ENCODE results near the gene WNT9B. TPM values are rescaled to one million over a fixed set of nuclear protein-coding genes. Genes with fewer than 3 reads are reported as not detected.

WNT9B gene
- polyA plus RNA-seq, 1 donor from 2014 or later, result not detected

DNA sequence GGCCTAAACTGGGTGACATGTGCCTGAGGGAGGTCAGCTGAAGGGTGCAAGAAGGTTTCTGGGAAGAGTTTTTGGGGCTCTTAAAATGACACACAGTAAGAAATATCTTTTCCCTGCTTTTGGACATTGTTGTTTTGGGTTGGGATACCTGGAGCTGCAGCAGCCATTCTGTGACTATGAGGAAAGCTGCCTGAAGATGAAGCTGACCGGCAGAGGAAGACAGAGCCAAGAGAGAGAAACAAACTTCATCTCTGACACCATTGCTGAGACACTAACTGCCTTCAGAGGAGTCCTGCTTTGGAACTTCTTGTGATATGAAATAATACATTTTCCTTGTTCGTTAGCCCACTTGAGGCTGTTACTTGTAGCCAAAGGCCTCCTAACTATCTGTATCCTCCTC, 24.1 kb upstream of the WNT9B start:
- TF ChIP-seq, protein P1, sequence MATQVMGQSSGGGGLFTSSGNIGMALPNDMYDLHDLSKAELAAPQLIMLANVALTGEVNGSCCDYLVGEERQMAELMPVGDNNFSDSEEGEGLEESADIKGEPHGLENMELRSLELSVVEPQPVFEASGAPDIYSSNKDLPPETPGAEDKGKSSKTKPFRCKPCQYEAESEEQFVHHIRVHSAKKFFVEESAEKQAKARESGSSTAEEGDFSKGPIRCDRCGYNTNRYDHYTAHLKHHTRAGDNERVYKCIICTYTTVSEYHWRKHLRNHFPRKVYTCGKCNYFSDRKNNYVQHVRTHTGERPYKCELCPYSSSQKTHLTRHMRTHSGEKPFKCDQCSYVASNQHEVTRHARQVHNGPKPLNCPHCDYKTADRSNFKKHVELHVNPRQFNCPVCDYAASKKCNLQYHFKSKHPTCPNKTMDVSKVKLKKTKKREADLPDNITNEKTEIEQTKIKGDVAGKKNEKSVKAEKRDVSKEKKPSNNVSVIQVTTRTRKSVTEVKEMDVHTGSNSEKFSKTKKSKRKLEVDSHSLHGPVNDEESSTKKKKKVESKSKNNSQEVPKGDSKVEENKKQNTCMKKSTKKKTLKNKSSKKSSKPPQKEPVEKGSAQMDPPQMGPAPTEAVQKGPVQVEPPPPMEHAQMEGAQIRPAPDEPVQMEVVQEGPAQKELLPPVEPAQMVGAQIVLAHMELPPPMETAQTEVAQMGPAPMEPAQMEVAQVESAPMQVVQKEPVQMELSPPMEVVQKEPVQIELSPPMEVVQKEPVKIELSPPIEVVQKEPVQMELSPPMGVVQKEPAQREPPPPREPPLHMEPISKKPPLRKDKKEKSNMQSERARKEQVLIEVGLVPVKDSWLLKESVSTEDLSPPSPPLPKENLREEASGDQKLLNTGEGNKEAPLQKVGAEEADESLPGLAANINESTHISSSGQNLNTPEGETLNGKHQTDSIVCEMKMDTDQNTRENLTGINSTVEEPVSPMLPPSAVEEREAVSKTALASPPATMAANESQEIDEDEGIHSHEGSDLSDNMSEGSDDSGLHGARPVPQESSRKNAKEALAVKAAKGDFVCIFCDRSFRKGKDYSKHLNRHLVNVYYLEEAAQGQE (IDR thresholded peaks at IDR 0.05; ENCODE audit: borderline replicate concordance), result no peak
- no peak for TF ChIP-seq SMC3 (conservative IDR thresholded peaks at IDR 0.05; ENCODE audit: poor library complexity)
- no peak overlapping the region for H3K9ac ChIP-seq (ENCODE audit: low read length)
- H3K27ac ChIP-seq (ENCODE audit: low read length), result no peak overlapping the region
- no peak overlapping the region for H3K4me2 ChIP-seq (ENCODE audit: low read length)
- no peaks in the 10 kb centered on the region for H3K9me3 ChIP-seq (ENCODE audit: low read length)
- no peaks in the 10 kb centered on the region for H4K20me1 ChIP-seq (ENCODE audit: insufficient read depth)
- H3K4me3 ChIP-seq (ENCODE audit: low read length), result no peak overlapping the region
- H2AFZ ChIP-seq (ENCODE audit: low read depth, low read length), result no peak overlapping the region
- no peaks in the 10 kb centered on the region for H3K9me2 ChIP-seq (ENCODE audit: insufficient read depth, low read length)
- H3F3A ChIP-seq (ENCODE audit: insufficient read depth, low read length, poor library complexity, severe bottlenecking), result no peaks in the 10 kb centered on the region
- H3K27me3 ChIP-seq (ENCODE audit: insufficient read depth, low read depth, low read length), result peaks cover 85% of the 10 kb centered on the region
- no peaks in the 10 kb centered on the region for H3K79me2 ChIP-seq (replicated peaks; ENCODE audit: insufficient read depth, low read length)
- no peaks in the 10 kb centered on the region for H3K36me3 ChIP-seq (ENCODE audit: insufficient read depth, low read length)

DNA sequence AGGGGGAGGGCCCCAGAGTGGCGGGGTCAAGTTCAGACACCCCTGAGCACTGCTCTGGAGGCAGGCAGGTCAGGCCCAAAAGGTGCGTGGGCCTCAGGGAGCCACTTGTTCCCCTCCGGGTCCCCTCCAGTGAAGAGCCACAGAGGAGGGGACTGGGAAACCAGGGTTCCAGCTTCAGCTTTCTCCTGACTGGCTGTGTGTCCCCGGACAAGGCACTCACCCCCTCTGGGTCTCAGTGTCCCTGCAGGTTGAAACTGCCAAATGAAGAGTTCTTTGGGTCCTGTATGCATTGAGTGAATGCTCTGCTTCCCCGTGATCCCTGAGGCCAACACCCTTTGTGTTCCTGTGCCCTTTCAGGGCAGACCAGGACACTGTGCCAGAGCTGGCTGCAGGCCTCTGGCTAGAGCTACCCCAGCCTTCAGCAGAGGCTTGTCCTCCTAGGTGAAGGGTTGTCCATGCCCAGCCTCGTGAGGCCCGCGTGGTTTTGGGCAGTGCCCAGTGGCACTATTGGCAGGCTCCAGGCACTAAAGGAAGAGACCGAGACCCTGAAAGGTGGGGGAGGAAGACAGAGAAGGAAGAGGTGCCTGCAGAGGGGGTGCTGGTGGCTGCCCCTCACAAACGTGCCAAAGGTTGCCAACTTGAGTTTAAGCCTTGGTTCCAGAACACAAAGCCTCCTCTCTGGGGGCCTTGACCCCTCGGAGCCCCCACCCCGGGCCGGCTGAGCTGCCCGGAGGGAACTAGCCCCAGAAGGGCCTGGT, 19.6 kb upstream of the WNT9B start:
- Histone ChIP-seq H3K27me3 (ENCODE audit: insufficient read depth, low read depth, low read length) (peaks cover 62% of the 10 kb centered on the region), H3K4me2 (ENCODE audit: low read length) (peak overlapping the region; percentile 57), H3K79me2 (replicated peaks; ENCODE audit: insufficient read depth, low read length) (no peaks in the 10 kb centered on the region), H3K9me2 (ENCODE audit: insufficient read depth, low read length) (no peaks in the 10 kb centered on the region), H3K36me3 (ENCODE audit: insufficient read depth, low read length) (no peaks in the 10 kb centered on the region), H3F3A (ENCODE audit: insufficient read depth, low read length, poor library complexity, severe bottlenecking) (no peaks in the 10 kb centered on the region), H3K9ac (ENCODE audit: low read length) (peak overlapping the region; percentile 61), H3K9me3 (ENCODE audit: low read length) (no peaks in the 10 kb centered on the region), H3K27ac (ENCODE audit: low read length) (peak overlapping the region; percentile 12), H3K4me3 (ENCODE audit: low read length) (peak overlapping the region; percentile 59), H4K20me1 (ENCODE audit: insufficient read depth) (no peaks in the 10 kb centered on the region), H2AFZ (ENCODE audit: low read depth, low read length) (peak overlapping the region; percentile 75)
- no peak for TF ChIP-seq EZH2 (IDR thresholded peaks at IDR 0.05; ENCODE audit: borderline replicate concordance, insufficient read depth, low read length, poor library complexity, severe bottlenecking)
- TF ChIP-seq MXI1 (conservative IDR thresholded peaks at IDR 0.05; ENCODE audit: poor library complexity, severe bottlenecking), result no peak
- TF ChIP-seq, protein P1 (IDR thresholded peaks at IDR 0.05; ENCODE audit: borderline replicate concordance), result no peak
- TF ChIP-seq EP300 (conservative IDR thresholded peaks at IDR 0.05; ENCODE audit: poor library complexity, severe bottlenecking), result no peak
- no peak for TF ChIP-seq RAD21 (conservative IDR thresholded peaks at IDR 0.05)
- no peak for TF ChIP-seq TAF1 (IDR thresholded peaks at IDR 0.05; ENCODE audit: low read depth)
- TF ChIP-seq POLR2AphosphoS5 (IDR thresholded peaks at IDR 0.05), result no peak
- TF ChIP-seq, protein P2, sequence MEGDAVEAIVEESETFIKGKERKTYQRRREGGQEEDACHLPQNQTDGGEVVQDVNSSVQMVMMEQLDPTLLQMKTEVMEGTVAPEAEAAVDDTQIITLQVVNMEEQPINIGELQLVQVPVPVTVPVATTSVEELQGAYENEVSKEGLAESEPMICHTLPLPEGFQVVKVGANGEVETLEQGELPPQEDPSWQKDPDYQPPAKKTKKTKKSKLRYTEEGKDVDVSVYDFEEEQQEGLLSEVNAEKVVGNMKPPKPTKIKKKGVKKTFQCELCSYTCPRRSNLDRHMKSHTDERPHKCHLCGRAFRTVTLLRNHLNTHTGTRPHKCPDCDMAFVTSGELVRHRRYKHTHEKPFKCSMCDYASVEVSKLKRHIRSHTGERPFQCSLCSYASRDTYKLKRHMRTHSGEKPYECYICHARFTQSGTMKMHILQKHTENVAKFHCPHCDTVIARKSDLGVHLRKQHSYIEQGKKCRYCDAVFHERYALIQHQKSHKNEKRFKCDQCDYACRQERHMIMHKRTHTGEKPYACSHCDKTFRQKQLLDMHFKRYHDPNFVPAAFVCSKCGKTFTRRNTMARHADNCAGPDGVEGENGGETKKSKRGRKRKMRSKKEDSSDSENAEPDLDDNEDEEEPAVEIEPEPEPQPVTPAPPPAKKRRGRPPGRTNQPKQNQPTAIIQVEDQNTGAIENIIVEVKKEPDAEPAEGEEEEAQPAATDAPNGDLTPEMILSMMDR (IDR thresholded peaks at IDR 0.05; ENCODE audit: poor library complexity, severe bottlenecking), result no peak
- TF ChIP-seq SMC3 (conservative IDR thresholded peaks at IDR 0.05; ENCODE audit: poor library complexity), result no peak
